ENCODE results near the gene PTX4.

- no peak for TF ChIP-seq GATA2 (IDR thresholded peaks at IDR 0.05; ENCODE audit: low read depth, low read length)
- no peak for TF ChIP-seq GATA3 (IDR thresholded peaks at IDR 0.05; ENCODE audit: low read depth, low read length)
Observed at GRCh38 chr16:1458977-1459341, 29.8 kb downstream of the PTX4 start.
